DND-41 (cell line): ENCODE data around the gene FGF18.

ENCODE experiments used
- EZH2 ChIP-seq: IDR thresholded peaks from 3 replicates; pipeline ENCODE4 v1.6.1; 2012; ENCODE audit warnings: borderline replicate concordance, low read depth, mild to moderate bottlenecking, moderate library complexity, low read length, inconsistent platforms; ENCODE audit not compliant: severe bottlenecking
- TF ChIP-seq, protein P1 (sequence below): IDR thresholded peaks from 2 replicates; pipeline ENCODE4 v1.5.1; 2012; ENCODE audit warnings: borderline replicate concordance, low read length, moderate library complexity, mild to moderate bottlenecking; ENCODE audit not compliant: poor library complexity, severe bottlenecking; ENCODE audit errors: extremely low read depth

DNA sequence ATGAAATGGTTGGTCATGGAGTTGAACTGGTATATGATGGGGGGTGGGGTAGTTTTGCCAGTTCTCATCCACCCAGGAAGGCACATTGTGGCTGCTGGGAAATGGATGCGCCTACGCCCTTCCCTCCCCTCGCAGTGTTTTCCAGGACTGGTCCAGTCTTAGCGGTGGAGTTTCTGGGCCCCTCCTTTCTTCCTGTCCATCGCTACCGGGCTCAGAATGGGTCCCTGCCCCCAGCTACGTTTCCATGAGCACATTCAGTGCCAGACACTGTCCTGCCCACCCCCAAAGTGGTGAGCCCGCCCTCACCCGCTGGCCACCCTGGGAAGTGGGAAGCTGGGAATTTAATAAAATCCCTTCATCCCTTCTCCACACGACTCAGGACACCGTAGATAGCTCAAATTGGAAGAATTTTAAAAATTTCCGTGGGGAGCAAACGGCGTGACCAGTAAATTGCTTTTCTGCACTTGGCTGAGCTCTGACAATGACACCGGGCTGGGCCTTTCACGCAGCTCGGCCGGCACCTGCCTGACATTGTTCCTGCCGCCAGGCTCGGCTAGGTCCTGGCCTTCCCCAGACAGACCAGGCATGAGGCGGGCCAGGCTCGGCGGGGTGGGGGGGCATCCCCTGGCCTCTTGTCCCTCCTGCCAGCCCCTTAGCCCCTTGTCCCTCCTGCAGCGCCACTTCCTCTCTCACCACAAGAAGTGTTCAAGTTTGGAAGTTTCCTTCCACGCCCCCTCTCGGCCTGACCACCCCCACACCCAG is 3.6 kb downstream of the FGF18 start:
- TF ChIP-seq, protein P1, sequence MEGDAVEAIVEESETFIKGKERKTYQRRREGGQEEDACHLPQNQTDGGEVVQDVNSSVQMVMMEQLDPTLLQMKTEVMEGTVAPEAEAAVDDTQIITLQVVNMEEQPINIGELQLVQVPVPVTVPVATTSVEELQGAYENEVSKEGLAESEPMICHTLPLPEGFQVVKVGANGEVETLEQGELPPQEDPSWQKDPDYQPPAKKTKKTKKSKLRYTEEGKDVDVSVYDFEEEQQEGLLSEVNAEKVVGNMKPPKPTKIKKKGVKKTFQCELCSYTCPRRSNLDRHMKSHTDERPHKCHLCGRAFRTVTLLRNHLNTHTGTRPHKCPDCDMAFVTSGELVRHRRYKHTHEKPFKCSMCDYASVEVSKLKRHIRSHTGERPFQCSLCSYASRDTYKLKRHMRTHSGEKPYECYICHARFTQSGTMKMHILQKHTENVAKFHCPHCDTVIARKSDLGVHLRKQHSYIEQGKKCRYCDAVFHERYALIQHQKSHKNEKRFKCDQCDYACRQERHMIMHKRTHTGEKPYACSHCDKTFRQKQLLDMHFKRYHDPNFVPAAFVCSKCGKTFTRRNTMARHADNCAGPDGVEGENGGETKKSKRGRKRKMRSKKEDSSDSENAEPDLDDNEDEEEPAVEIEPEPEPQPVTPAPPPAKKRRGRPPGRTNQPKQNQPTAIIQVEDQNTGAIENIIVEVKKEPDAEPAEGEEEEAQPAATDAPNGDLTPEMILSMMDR = no peak
- no peak for TF ChIP-seq EZH2
